ENCODE data around the gene MYO1B.
A peak's percentile ranks its signal among the peaks of the same experiment; 100 is the strongest.

The MYO1B gene

GRCh38 chr2:191212119-191212518 lies 33.1 kb upstream of the MYO1B start:
- H3K27me3 ChIP-seq (replicated peaks; ENCODE audit: control insufficient read depth, insufficient read depth, low read length) = no peaks in the 10 kb centered on the region
- peaks cover 11% of the 10 kb centered on the region for H3K9me3 ChIP-seq (ENCODE audit: control insufficient read depth, low read length)
- DNase-seq (ENCODE audit: low read depth) = no peak
- H3K4me3 ChIP-seq (ENCODE audit: low read length) = peak overlapping the region; percentile 4
- no peak overlapping the region for H3K9ac ChIP-seq (ENCODE audit: low read length)
- peaks cover 16% of the 10 kb centered on the region for H3K4me1 ChIP-seq (ENCODE audit: control insufficient read depth, insufficient read depth, low read length)
- no peaks in the 10 kb centered on the region for H3K36me3 ChIP-seq (ENCODE audit: control insufficient read depth, insufficient read depth, low read length, severe bottlenecking)

- H3K9me3 ChIP-seq (ENCODE audit: control insufficient read depth, low read length) = peaks cover 11% of the 10 kb centered on the region
- H3K9ac ChIP-seq (ENCODE audit: low read length) = no peak overlapping the region
- H3K4me3 ChIP-seq (ENCODE audit: low read length) = no peak overlapping the region
- no peaks in the 10 kb centered on the region for H3K27me3 ChIP-seq (replicated peaks; ENCODE audit: control insufficient read depth, insufficient read depth, low read length)
- DNase-seq (ENCODE audit: low read depth) = no peak
- peaks cover 27% of the 10 kb centered on the region for H3K4me1 ChIP-seq (ENCODE audit: control insufficient read depth, insufficient read depth, low read length)
- H3K36me3 ChIP-seq (ENCODE audit: control insufficient read depth, insufficient read depth, low read length, severe bottlenecking) = no peaks in the 10 kb centered on the region
Measured at GRCh38 chr2:191213333-191213732, 31.9 kb upstream of the MYO1B start.

GRCh38 chr2:191215230-191215629 lies 30.0 kb upstream of the MYO1B start:
- Histone ChIP-seq H3K4me1 (ENCODE audit: control insufficient read depth, insufficient read depth, low read length) (peaks cover 27% of the 10 kb centered on the region), H3K27me3 (replicated peaks; ENCODE audit: control insufficient read depth, insufficient read depth, low read length) (no peaks in the 10 kb centered on the region), H3K4me3 (ENCODE audit: low read length) (no peak overlapping the region), H3K9ac (ENCODE audit: low read length) (no peak overlapping the region), H3K9me3 (ENCODE audit: control insufficient read depth, low read length) (peaks cover 11% of the 10 kb centered on the region), H3K36me3 (ENCODE audit: control insufficient read depth, insufficient read depth, low read length, severe bottlenecking) (no peaks in the 10 kb centered on the region)
- DNase-seq (ENCODE audit: low read depth) = no peak

GRCh38 chr2:191215666-191216065 lies 29.5 kb upstream of the MYO1B start:
- no peaks in the 10 kb centered on the region for H3K36me3 ChIP-seq (ENCODE audit: control insufficient read depth, insufficient read depth, low read length, severe bottlenecking)
- no peak overlapping the region for H3K9ac ChIP-seq (ENCODE audit: low read length)
- DNase-seq (ENCODE audit: low read depth) = no peak
- peaks cover 11% of the 10 kb centered on the region for H3K9me3 ChIP-seq (ENCODE audit: control insufficient read depth, low read length)
- H3K4me1 ChIP-seq (ENCODE audit: control insufficient read depth, insufficient read depth, low read length) = peaks cover 27% of the 10 kb centered on the region
- no peak overlapping the region for H3K4me3 ChIP-seq (ENCODE audit: low read length)
- no peaks in the 10 kb centered on the region for H3K27me3 ChIP-seq (replicated peaks; ENCODE audit: control insufficient read depth, insufficient read depth, low read length)

- Histone ChIP-seq H3K9me3 (ENCODE audit: control insufficient read depth, low read length) (no peaks in the 10 kb centered on the region), H3K4me3 (ENCODE audit: low read length) (no peak overlapping the region)
- DNase-seq (ENCODE audit: low read depth) = peak; percentile 40
Measured at GRCh38 chr2:191217580-191217979, 27.6 kb upstream of the MYO1B start.

GRCh38 chr2:191218292-191218898 lies 26.8 kb upstream of the MYO1B start:
- Histone ChIP-seq H3K4me3 (ENCODE audit: low read length) (no peak overlapping the region), H3K36me3 (ENCODE audit: control insufficient read depth, insufficient read depth, low read length, severe bottlenecking) (no peaks in the 10 kb centered on the region), H3K9me3 (ENCODE audit: control insufficient read depth, low read length) (no peaks in the 10 kb centered on the region), H3K4me1 (ENCODE audit: control insufficient read depth, insufficient read depth, low read length) (peaks cover 42% of the 10 kb centered on the region), H3K9ac (ENCODE audit: low read length) (no peak overlapping the region), H3K27me3 (replicated peaks; ENCODE audit: control insufficient read depth, insufficient read depth, low read length) (no peaks in the 10 kb centered on the region)
- DNase-seq (ENCODE audit: low read depth) = peak; percentile 70

More at GRCh38 chr2:191217580-191217979, 27.6 kb upstream of the MYO1B start:
- Histone ChIP-seq H3K4me1 (ENCODE audit: control insufficient read depth, insufficient read depth, low read length) (peaks cover 34% of the 10 kb centered on the region), H3K36me3 (ENCODE audit: control insufficient read depth, insufficient read depth, low read length, severe bottlenecking) (no peaks in the 10 kb centered on the region), H3K9ac (ENCODE audit: low read length) (peak overlapping the region; percentile 36), H3K27me3 (replicated peaks; ENCODE audit: control insufficient read depth, insufficient read depth, low read length) (no peaks in the 10 kb centered on the region)

- no peaks in the 10 kb centered on the region for H3K27me3 ChIP-seq (replicated peaks; ENCODE audit: control insufficient read depth, insufficient read depth, low read length)
- H3K9ac ChIP-seq (ENCODE audit: low read length) = no peak overlapping the region
- no peak overlapping the region for H3K4me3 ChIP-seq (ENCODE audit: low read length)
- H3K4me1 ChIP-seq (ENCODE audit: control insufficient read depth, insufficient read depth, low read length) = peaks cover 38% of the 10 kb centered on the region
- H3K9me3 ChIP-seq (ENCODE audit: control insufficient read depth, low read length) = no peaks in the 10 kb centered on the region
- no peaks in the 10 kb centered on the region for H3K36me3 ChIP-seq (ENCODE audit: control insufficient read depth, insufficient read depth, low read length, severe bottlenecking)
- DNase-seq (ENCODE audit: low read depth) = no peak
Measured at GRCh38 chr2:191220671-191221070, 24.5 kb upstream of the MYO1B start.

GRCh38 chr2:191221666-191222065 lies 23.5 kb upstream of the MYO1B start:
- no peaks in the 10 kb centered on the region for H3K27me3 ChIP-seq (replicated peaks; ENCODE audit: control insufficient read depth, insufficient read depth, low read length)
- H3K36me3 ChIP-seq (ENCODE audit: control insufficient read depth, insufficient read depth, low read length, severe bottlenecking) = no peaks in the 10 kb centered on the region
- H3K9ac ChIP-seq (ENCODE audit: low read length) = no peak overlapping the region
- H3K4me1 ChIP-seq (ENCODE audit: control insufficient read depth, insufficient read depth, low read length) = peaks cover 40% of the 10 kb centered on the region
- H3K9me3 ChIP-seq (ENCODE audit: control insufficient read depth, low read length) = no peaks in the 10 kb centered on the region
- DNase-seq (ENCODE audit: low read depth) = no peak
- H3K4me3 ChIP-seq (ENCODE audit: low read length) = no peak overlapping the region

GRCh38 chr2:191222507-191222906 lies 22.7 kb upstream of the MYO1B start:
- peak overlapping the region; percentile 61 for H3K9ac ChIP-seq (ENCODE audit: low read length)
- H3K9me3 ChIP-seq (ENCODE audit: control insufficient read depth, low read length) = no peaks in the 10 kb centered on the region
- no peaks in the 10 kb centered on the region for H3K36me3 ChIP-seq (ENCODE audit: control insufficient read depth, insufficient read depth, low read length, severe bottlenecking)
- peak overlapping the region; percentile 14 for H3K4me3 ChIP-seq (ENCODE audit: low read length)
- no peak for DNase-seq (ENCODE audit: low read depth)
- H3K4me1 ChIP-seq (ENCODE audit: control insufficient read depth, insufficient read depth, low read length) = peaks cover 38% of the 10 kb centered on the region
- no peaks in the 10 kb centered on the region for H3K27me3 ChIP-seq (replicated peaks; ENCODE audit: control insufficient read depth, insufficient read depth, low read length)

- Histone ChIP-seq H3K27me3 (replicated peaks; ENCODE audit: control insufficient read depth, insufficient read depth, low read length) (no peaks in the 10 kb centered on the region), H3K4me1 (ENCODE audit: control insufficient read depth, insufficient read depth, low read length) (peaks cover 33% of the 10 kb centered on the region), H3K36me3 (ENCODE audit: control insufficient read depth, insufficient read depth, low read length, severe bottlenecking) (no peaks in the 10 kb centered on the region), H3K4me3 (ENCODE audit: low read length) (peak overlapping the region; percentile 14), H3K9ac (ENCODE audit: low read length) (peak overlapping the region; percentile 61), H3K9me3 (ENCODE audit: control insufficient read depth, low read length) (no peaks in the 10 kb centered on the region)
- DNase-seq (ENCODE audit: low read depth) = no peak
Measured at GRCh38 chr2:191222952-191223351, 22.3 kb upstream of the MYO1B start.

- Histone ChIP-seq H3K9ac (ENCODE audit: low read length) (no peak overlapping the region), H3K9me3 (ENCODE audit: control insufficient read depth, low read length) (no peaks in the 10 kb centered on the region), H3K27me3 (replicated peaks; ENCODE audit: control insufficient read depth, insufficient read depth, low read length) (no peaks in the 10 kb centered on the region), H3K36me3 (ENCODE audit: control insufficient read depth, insufficient read depth, low read length, severe bottlenecking) (no peaks in the 10 kb centered on the region), H3K4me1 (ENCODE audit: control insufficient read depth, insufficient read depth, low read length) (peaks cover 48% of the 10 kb centered on the region), H3K4me3 (ENCODE audit: low read length) (no peak overlapping the region)
- DNase-seq (ENCODE audit: low read depth) = no peak
Measured at GRCh38 chr2:191225126-191225525, 20.1 kb upstream of the MYO1B start.

- no peak overlapping the region for H3K9ac ChIP-seq (ENCODE audit: low read length)
- no peaks in the 10 kb centered on the region for H3K36me3 ChIP-seq (ENCODE audit: control insufficient read depth, insufficient read depth, low read length, severe bottlenecking)
- H3K4me1 ChIP-seq (ENCODE audit: control insufficient read depth, insufficient read depth, low read length) = peaks cover 53% of the 10 kb centered on the region
- H3K27me3 ChIP-seq (replicated peaks; ENCODE audit: control insufficient read depth, insufficient read depth, low read length) = no peaks in the 10 kb centered on the region
- no peak for DNase-seq (ENCODE audit: low read depth)
- H3K9me3 ChIP-seq (ENCODE audit: control insufficient read depth, low read length) = no peaks in the 10 kb centered on the region
- no peak overlapping the region for H3K4me3 ChIP-seq (ENCODE audit: low read length)
Measured at GRCh38 chr2:191225690-191226089, 19.5 kb upstream of the MYO1B start.

Data from adipocyte (in vitro differentiated cells).